GM12801 (cell line): ENCODE measurements around the gene CAPN10.

Experiments used
- CTCF ChIP-seq: IDR thresholded peaks from one replicate; pipeline ENCODE4 v1.5.1; 2011; ENCODE audit warnings: control low read depth; ENCODE audit not compliant: insufficient read length; ENCODE audit errors: extremely low read depth

The CAPN10 gene

GRCh38 chr2:240605867-240606743, 19.6 kb downstream of the CAPN10 start:
- no peak for TF ChIP-seq CTCF

- no peak for TF ChIP-seq CTCF
These were observed 25.2 kb downstream of the CAPN10 start for GRCh38 chr2:240611601-240612210.

- TF ChIP-seq CTCF = no peak
These were observed 27.2 kb downstream of the CAPN10 start for GRCh38 chr2:240613781-240614180.

GRCh38 chr2:240614391-240614790, 27.9 kb downstream of the CAPN10 start:
- TF ChIP-seq CTCF = no peak

GRCh38 chr2:240615396-240615795, 28.9 kb downstream of the CAPN10 start:
- TF ChIP-seq CTCF = no peak

- TF ChIP-seq CTCF = no peak
These were observed 29.4 kb downstream of the CAPN10 start for GRCh38 chr2:240615820-240616547.

GRCh38 chr2:240618776-240619175, 32.2 kb downstream of the CAPN10 start:
- no peak for TF ChIP-seq CTCF
